Gastroesophageal sphincter (tissue), 4 donors: Measurements from ENCODE around the gene BCL11A. TPM values are rescaled to one million over a fixed set of nuclear protein-coding genes. Genes with fewer than 3 reads are reported as not detected.

Experiments used
- ATAC-seq: fragments of 150-250 bp; one replicate; pipeline ENCODE4 v1.9.1; 2016; ENCODE audit warnings: mild to moderate bottlenecking, moderate library complexity
- H3K27ac ChIP-seq, 4 donors: fragments of 200-600 bp; sonication (generic) in 3 of 4; 1 replicate in 3 of 4; 2 replicates in 1 of 4; pipeline ENCODE4 v1.5.1; 2016 to 2019
- H3K27me3 ChIP-seq: fragments of 200-600 bp; sonication (generic); one replicate; pipeline ENCODE4 v1.5.1; 2019
- H3K36me3 ChIP-seq, 2 donors: fragments of 200-600 bp; sonication (generic); one replicate each; pipeline ENCODE4 v1.5.1; 2019; ENCODE audit warnings: control low read depth in 1 of 2
- H3K4me1 ChIP-seq, 3 donors: fragments of 200-600 bp; sonication (generic); 1 replicate in 2 of 3; 2 replicates in 1 of 3; pipeline ENCODE4 v1.5.1; 2016 to 2019; ENCODE audit warnings: control low read depth in 2 of 3
- H3K4me3 ChIP-seq, 2 donors: fragments of 200-600 bp; sonication (generic); one replicate each; pipeline ENCODE4 v1.5.1; 2019; ENCODE audit warnings: mild to moderate bottlenecking in 1 of 2, moderate library complexity in 1 of 2
- H3K9me3 ChIP-seq, 3 donors: fragments of 200-600 bp; sonication (generic); one replicate each; pipeline ENCODE4 v1.5.1; 2017 to 2019; ENCODE audit warnings: control low read depth in 2 of 3
- CTCF ChIP-seq, 4 experiments: fragments of 200-600 bp in 2 of 4; fragments of 450-650 bp in 2 of 4; sonication (generic) in 1 of 4; IDR thresholded peaks; one replicate each; pipeline ENCODE4 v1.5.1; 2017 to 2019; ENCODE audit warnings: antibody characterized with exemption in 4 of 4, mild to moderate bottlenecking in 2 of 4, moderate library complexity in 2 of 4
- EP300 ChIP-seq: sonication (generic); formaldehyde crosslinking; IDR thresholded peaks from one replicate; pipeline ENCODE4 v1.6.1; 2017; ENCODE audit warnings: antibody characterized with exemption, mild to moderate bottlenecking
- POLR2A ChIP-seq, 2 donors: fragments of 450-650 bp; IDR thresholded peaks; one replicate each; pipeline ENCODE4 v1.6.1; 2017; ENCODE audit warnings: antibody characterized with exemption in 2 of 2, mild to moderate bottlenecking in 2 of 2, moderate library complexity in 1 of 2
- POLR2AphosphoS5 ChIP-seq: sonication (generic); formaldehyde crosslinking; IDR thresholded peaks from one replicate; pipeline ENCODE4 v1.6.1; 2017; ENCODE audit warnings: antibody characterized with exemption
- WGBS, 2 donors: methylation state at CpG; one replicate each; pipeline ENCODE4 v1.1.5; 2018; ENCODE audit warnings: low coverage in 1 of 2; 5-methylcytosine and 5-hydroxymethylcytosine counted together
- total RNA-seq, 4 donors: library from RNA; depleted of rRNA; stranded (reverse); fragments of >200 nt; gene quantifications; one replicate each; pipeline ENCODE4 v1.1.0, GENCODE V29; 2016

BCL11A gene
- total RNA-seq, 4 donors from 2014 or later, result 3.6 to 10.6 (median 8.1) TPM

GRCh38 chr2:60412027-60412426 lies 141.4 kb downstream of the BCL11A start:
- 86 to 93% methylated on average over 2 to 4 of the region's 6 CpGs for WGBS, 2 donors
- Histone ChIP-seq H3K36me3 (no peaks in the 10 kb centered on the region), H3K9me3 (no peaks in the 10 kb centered on the region), H3K4me1 (no peaks in the 10 kb centered on the region), H3K27ac (no peak overlapping the region), H3K4me3 (no peak overlapping the region), H3K27me3 (peaks cover 19% of the 10 kb centered on the region)
- ATAC-seq, result no peak
- TF ChIP-seq POLR2A (IDR thresholded peaks at IDR 0.05) (no peak), POLR2AphosphoS5 (no peak), CTCF (IDR thresholded peaks at IDR 0.05) (no peak), EP300 (no peak)

GRCh38 chr2:60411295-60411694 lies 142.2 kb downstream of the BCL11A start:
- no peaks in the 10 kb centered on the region for H3K36me3 ChIP-seq
- no peaks in the 10 kb centered on the region for H3K9me3 ChIP-seq
- TF ChIP-seq POLR2A (IDR thresholded peaks at IDR 0.05) (no peak), CTCF (IDR thresholded peaks at IDR 0.05) (no peak), POLR2AphosphoS5 (no peak), EP300 (no peak)
- ATAC-seq, result no peak
- H3K4me1 ChIP-seq, result no peaks in the 10 kb centered on the region
- 40 to 53% methylated on average over 2 to 3 of the region's 3 CpGs for WGBS, 2 donors
- H3K4me3 ChIP-seq, result no peak overlapping the region
- peaks cover 19% of the 10 kb centered on the region for H3K27me3 ChIP-seq
- H3K27ac ChIP-seq, result no peak overlapping the region

- H3K4me3 ChIP-seq, result no peak overlapping the region
- no peaks in the 10 kb centered on the region for H3K4me1 ChIP-seq
- no peak overlapping the region for H3K27ac ChIP-seq
- ATAC-seq, result no peak
- H3K27me3 ChIP-seq, result peaks cover 19% of the 10 kb centered on the region
- TF ChIP-seq EP300 (no peak), POLR2AphosphoS5 (no peak), CTCF (IDR thresholded peaks at IDR 0.05) (no peak), POLR2A (IDR thresholded peaks at IDR 0.05) (no peak)
- H3K36me3 ChIP-seq, result no peaks in the 10 kb centered on the region
- H3K9me3 ChIP-seq, result no peaks in the 10 kb centered on the region
- 65 to 70% methylated on average over 12 of the region's 17 CpGs for WGBS, 2 donors
These were observed 142.9 kb downstream of the BCL11A start for GRCh38 chr2:60410456-60411146.

GRCh38 chr2:60409531-60409871 lies 144.0 kb downstream of the BCL11A start:
- Histone ChIP-seq H3K27ac (no peak overlapping the region), H3K9me3 (no peaks in the 10 kb centered on the region), H3K36me3 (no peaks in the 10 kb centered on the region), H3K4me1 (no peaks in the 10 kb centered on the region), H3K27me3 (peaks cover 19% of the 10 kb centered on the region), H3K4me3 (no peak overlapping the region)
- 79 to 81% methylated on average over 7 to 8 of the region's 8 CpGs for WGBS, 2 donors
- no peak for ATAC-seq
- TF ChIP-seq POLR2A (IDR thresholded peaks at IDR 0.05) (no peak), EP300 (no peak), CTCF (IDR thresholded peaks at IDR 0.05) (no peak), POLR2AphosphoS5 (no peak)

GRCh38 chr2:60408811-60409530 lies 144.5 kb downstream of the BCL11A start:
- ATAC-seq, result no peak
- no peak for TF ChIP-seq POLR2AphosphoS5
- TF ChIP-seq POLR2A (IDR thresholded peaks at IDR 0.05), result no peak
- no peak for TF ChIP-seq CTCF (IDR thresholded peaks at IDR 0.05)
- no peak for TF ChIP-seq EP300

More at GRCh38 chr2:60408811-60409530, 144.5 kb downstream of the BCL11A start:
- Histone ChIP-seq H3K9me3 (no peaks in the 10 kb centered on the region), H3K36me3 (no peaks in the 10 kb centered on the region), H3K4me1 (no peaks in the 10 kb centered on the region), H3K27ac (no peak overlapping the region), H3K4me3 (no peak overlapping the region), H3K27me3 (peaks cover 19% of the 10 kb centered on the region)
- 0 to 65% methylated on average over 1 to 3 of the region's 8 CpGs for WGBS, 2 donors
